Measurements from ENCODE around the gene PSMB11.
"Not testable (repeated sequence)": the region's sequence is repeated elsewhere in the genome, so short reads cannot be mapped to it uniquely, and the experiment has no call there.

The PSMB11 gene, protein sequence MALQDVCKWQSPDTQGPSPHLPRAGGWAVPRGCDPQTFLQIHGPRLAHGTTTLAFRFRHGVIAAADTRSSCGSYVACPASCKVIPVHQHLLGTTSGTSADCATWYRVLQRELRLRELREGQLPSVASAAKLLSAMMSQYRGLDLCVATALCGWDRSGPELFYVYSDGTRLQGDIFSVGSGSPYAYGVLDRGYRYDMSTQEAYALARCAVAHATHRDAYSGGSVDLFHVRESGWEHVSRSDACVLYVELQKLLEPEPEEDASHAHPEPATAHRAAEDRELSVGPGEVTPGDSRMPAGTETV

DNA sequence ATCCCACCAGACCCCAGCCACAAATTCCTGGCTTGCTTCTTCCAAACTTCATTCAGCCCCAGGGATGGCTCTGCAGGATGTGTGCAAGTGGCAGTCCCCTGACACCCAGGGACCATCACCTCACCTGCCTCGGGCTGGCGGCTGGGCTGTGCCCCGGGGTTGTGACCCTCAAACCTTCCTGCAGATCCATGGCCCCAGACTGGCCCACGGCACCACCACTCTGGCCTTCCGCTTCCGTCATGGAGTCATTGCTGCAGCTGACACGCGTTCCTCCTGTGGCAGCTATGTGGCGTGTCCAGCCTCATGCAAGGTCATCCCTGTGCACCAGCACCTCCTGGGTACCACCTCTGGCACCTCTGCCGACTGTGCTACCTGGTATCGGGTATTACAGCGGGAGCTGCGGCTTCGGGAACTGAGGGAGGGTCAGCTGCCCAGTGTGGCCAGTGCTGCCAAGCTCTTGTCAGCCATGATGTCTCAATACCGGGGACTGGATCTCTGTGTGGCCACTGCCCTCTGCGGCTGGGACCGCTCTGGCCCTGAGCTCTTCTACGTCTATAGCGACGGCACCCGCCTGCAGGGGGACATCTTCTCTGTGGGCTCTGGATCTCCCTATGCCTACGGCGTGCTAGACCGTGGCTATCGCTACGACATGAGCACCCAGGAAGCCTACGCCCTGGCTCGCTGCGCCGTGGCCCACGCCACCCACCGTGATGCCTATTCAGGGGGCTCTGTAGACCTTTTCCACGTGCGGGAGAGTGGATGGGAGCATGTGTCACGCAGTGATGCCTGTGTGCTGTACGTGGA is at the start of gene PSMB11:
TSS of gene PSMB11 (plus strand) at position 51 of the 804 bp plus-strand sequence. CDS start at position 65, 14 bp downstream.
- DNase-seq: no peak

DNA sequence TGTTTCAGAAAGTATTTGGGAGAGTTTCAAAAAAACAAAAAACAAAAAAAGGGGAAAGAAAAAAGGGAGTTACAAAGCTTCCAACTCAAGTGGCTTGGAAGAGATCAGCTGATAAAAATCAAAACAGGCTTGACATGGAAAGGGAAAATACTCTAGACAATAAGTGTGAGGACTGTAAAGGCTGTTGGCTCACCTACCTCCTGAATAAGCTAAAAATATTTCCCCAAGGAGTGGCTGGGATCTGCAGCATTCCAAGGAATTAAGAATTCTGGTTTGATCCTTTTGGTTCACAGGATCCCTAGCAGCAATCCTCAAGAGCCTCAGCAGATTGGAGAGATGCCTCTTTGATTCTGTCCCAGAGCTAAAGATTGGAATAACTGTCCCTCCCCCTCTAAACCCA is 48.5 kb upstream of the PSMB11 start:
- no peak for DNase-seq

DNA sequence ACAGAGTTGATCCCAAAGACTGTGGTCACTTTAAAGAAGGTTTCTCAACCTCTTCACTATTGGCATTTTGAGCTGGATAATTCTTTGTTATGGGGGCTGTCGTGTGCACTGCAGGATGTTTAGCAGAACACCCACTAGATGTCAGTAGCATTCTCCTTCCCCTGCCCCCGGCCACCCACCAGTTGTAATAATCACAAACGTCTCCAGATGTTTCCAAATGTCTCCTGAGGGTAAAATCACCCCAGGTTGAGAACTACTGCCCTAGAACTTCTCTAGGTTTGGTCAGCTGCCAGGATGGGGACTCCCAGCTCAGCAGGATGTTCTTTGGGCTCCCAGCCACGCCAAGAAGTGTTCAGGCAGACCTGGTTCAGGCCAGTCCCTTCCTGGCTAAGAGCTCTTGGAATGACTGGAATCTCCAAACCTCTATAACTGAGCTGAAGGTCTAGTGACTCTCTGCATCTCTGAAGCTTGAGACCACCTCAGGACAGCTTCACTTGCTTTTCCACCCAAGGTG is 47.2 kb upstream of the PSMB11 start:
- DNase-seq: peak; percentile 26

DNA sequence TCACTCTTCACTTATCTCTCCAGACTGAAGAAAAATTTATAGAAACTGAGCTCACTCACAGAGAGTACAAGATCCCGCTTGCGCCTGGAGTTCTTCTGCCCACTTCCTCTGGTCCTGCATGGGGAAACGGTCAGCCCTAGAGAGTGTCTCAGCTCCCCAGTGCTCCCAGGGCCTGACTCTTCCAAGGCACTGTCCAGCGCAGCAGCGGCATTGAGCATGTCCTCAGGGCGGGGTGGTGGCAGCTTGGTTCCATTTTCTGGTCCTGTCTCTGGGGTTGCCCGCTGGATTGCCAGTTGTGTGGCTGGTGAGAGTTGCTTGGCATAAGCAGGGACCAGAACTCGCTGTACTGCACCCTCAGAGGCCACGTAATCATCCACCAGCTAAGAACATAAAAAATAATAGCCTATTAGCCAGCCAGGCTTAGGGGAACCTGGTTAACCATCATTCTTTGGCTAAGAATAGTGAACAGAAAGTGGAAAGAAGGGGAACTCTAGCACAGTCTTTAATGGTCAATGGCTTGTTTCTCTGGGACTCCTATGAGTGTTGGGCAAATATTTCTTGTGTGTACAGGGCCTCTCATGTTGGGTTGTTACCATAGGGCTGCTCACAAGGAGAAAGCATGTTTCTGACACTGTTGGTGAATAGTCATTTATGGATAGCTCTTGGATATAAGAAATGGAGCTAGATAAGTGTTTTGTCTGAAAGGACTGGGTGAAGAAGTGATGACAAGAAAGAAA is 46.0 kb upstream of the PSMB11 start:
- DNase-seq: no peak

DNA sequence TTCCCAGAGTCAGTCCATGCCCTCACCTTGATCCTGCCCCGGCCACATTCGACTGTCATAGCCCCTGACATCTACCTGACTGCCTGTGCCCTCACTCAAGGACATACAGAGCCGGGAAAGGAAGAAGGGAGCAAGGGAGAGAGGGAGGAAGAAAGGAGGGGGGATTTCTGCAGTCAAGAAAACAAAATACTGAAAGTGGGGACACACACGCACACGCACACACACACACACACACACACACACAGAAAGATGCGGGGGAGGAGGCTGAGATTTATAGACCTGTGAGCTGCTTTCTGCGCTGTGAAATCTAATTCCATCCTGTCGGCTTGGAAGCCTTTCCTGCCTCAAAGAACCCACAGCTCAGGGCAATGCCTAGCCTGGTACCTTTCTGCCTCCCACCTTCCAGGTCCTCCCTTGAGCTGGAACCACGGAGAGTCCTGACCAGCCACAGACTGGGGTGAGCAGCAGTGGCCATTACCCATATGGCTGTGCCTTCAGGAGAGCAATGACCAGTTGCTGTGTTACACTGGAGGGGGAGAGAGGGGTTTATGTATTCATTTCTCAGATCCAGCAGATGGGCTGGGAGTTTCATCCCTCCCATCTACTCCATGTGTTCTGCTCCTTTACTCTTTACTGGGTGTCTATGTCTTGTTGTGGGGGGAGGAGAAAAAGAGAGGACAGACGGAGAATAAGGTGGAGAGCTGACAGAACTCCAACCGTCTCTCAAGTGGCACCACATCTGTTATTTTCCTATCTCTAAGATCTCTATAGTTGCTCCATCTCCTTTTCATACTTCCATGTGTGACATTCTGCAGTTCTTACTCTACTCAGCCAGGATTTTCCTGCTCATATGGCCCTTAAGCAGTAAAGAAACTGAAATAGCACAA is 45.0 kb upstream of the PSMB11 start:
- no peak for DNase-seq

DNA sequence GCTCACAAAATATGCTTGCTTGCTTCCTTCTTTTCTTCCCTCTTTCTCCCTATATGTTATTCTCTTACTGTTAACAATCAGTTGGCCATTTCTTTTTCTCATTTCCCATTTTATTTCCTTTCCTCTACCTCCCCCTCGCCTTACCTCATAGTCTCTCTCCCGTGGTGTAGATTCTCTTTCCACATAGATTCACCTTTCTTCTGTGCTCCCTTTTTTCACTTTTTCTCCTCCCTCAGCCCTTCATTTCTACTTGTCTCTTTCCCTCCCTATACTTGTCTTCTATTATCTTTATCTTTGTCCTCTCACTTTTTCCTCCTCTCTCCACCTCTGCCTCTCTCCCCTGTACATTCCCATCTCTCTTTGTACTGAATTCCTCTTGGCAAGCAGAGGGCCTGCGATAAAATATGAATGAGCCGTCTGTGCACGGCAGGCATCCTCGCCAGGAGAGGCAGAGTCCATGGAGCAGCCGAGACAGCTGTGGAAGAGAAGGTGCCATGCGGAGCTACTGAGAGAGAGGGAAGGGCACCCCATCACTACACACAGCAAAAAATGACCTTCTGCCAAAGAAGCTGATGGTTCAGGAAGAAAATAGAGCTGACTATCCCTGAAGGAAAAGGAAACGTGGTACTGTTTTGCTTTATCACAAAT is 44.2 kb upstream of the PSMB11 start:
- DNase-seq: no peak

DNA sequence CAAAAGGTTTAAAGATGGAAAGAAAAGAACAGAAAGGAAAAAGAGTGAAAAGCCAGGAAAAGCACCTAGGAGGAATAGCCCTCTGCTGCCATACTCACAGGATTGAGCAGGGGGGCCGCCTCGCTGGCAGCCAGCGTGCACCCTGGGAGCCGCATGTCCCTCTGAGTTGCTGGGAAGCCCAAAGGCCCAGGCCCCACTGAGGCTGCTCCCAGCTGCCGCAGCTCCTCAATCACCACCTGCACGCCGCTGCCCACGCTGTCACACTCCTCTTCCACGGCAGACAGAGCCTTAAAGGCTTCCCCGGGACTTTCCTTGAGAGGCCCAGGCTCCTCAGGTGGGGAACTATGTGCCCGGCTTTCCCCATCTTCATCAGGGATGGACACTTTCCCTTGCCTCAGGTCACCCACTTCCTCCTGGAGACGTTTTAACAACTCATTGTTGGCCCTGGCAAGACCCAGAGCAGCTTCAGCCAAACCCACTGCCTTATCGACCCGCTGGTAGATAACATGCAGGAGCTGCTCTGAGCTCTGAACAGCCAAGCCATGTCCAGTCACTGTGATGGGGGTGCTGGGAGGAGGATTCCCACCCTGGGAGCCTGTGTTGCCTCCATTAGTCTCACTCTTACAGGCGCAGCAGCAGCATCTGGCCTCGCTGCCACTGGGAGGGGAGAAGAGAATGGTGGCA is 43.5 kb upstream of the PSMB11 start:
- DNase-seq: no peak

DNA sequence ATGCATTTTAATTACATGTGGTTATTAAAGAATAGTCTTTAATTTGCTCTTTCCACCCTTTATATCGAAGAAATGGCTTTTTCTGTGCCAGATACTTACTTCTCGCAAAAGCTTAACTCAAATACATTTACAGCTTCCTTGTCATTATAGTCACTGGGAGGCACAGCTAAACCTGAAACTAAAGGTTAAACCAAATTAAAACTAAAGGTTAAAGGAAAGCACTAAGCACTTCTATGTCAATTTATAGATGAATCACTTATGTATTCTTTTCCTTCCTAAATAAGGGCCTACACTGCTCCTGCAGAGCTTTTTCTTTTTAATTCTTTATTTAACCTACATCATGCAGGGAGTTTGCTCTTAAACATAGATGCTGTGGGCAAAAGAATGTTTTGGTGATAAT is 41.2 kb upstream of the PSMB11 start:
- no peak for DNase-seq

DNA sequence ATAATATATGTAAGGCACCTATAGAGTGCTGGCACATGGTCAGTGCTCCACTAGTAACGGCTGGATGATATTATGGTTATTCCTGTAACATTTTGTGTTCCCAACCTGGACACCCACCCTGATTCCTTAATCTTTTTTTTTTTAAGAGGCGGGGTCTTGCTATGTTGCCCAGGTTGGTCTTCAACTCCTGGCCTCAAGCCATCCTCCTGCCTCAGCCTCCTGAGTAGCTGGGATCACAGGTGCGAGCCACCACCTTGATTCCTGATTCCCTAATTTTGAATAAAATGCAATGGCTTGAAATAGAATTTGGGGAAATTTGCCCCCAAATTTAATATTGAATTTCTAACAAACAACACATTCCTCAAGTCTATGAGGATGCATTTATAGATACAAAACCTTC is 39.4 kb upstream of the PSMB11 start:
- DNase-seq: no peak

DNA sequence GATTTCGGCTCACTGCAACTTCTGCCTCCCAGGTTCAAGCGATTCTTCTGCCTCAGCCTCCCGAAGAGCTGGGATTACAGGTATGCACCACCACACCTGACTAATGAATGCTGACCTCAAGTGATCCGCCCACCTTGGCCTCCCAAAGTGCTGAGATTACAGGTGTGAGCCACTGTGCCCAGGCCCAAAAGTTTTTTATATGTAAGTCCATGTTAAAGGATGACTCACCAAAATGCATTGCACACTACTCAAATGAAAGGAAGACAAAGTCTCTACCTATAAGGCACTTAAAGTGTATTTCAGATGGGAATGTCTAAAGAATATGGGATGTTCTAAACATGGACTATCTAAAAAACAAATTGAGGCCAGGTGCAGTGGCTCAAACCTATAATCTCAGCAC is 37.7 kb upstream of the PSMB11 start:
- not testable (repeated sequence) for DNase-seq

DNA sequence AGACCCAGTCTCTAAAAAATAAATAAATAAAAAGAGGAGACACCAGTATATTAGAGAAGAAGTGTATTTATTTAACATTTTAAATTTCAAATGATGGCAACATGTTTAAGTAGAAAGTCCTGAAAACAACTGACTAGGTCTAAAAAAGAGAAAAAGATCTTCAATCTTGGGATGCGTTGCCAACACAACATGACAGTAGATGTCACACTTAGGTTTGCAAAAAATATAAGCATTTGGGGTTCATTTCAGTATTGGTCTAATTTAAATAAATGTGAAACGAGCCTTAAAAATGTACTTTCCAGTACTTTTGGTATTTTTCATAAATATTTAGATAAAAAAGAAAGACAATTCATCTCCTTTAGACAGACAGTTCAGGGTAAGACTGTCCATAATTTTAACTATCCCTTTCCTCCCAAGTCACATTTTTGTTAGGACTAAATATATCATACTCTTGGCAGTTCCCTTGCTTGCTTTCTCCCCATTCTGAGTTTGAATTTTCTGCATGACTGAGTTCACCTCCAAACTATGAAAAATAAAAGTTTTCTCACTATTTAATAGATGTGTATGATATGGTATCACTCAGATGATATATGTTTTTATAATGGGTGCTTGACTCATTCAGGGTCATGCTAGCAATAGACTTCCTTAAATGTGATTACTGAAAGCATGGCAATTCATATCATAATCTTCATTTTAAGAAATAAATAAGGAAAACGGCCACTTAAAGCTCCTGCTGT is 36.4 kb upstream of the PSMB11 start:
- no peak for DNase-seq

DNA sequence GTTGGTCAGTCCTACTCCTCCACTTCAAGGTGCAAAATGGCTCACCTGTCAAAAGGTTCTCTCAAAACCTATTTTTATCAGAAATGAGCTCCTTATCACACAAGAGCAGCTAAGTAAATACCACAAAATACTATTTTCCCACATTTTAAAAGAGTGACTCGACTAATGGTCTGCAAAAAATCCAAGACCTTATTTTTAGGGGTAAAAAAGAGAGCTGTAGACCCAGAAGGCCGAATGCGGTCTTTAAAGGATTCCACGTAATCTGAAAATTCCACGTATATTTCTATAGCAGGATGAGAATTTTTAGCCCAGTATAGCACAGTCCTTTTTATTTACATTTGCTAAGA is 35.9 kb upstream of the PSMB11 start:
- DNase-seq: no peak

DNA sequence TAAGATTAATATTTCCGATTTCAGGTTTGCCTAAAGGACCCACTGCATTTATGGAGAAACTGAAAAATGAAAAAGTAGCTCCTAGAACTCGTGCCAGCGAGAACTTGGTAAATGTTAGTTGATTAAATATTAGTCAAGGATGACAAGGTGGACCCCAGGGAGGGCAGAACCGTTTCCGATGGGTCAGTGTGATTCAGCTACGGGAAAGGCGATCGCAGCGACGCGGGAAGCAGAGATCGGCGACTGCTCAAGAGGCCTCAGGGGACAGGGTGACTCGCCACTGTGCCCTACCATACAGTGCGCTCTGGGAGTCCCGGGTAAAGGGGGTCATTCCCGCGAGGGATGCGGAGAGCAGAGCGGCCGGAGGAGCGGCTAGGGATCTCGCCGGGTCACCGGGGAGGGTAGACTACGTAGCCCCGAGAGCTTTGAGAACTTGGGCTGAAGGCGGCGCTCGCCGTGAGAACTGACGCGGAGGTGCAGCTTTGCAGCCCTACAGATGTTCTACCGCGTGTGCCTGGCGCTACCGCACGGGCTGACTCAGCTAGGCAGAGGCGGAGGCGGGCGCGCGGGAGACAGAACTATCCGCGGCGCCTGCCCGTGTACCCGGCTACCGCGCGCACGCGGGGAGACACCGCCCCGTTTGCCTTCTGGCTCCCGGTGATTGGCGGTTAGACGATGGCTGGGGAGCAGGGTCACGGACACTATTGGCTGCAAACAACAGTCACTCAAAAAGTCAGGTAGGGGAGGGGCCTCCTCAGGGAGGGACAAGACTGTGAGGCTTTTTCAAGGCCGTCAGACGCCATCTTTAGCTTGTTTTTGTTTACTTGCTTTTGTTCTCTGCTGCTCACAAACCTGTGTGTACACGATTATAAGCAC is 35.2 kb upstream of the PSMB11 start:
- DNase-seq: peak; percentile 95

DNA sequence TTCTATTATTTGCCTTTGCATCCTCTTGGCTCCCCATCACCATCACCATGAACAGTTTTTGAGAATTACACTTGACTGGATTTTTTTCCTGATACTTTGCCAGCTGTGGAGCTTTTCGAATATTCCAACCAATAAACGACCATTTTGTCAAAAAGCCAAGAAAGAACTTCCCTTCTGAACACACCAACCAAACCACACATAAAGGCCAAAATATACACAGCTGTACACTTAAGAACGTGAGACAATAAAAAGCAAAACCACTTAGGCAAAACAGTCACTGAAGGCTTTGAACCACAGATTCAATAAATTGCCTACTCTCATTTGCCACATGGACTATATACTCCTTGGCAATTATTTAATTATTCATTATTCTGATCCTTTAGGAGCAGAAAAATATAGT is 33.2 kb upstream of the PSMB11 start:
- DNase-seq: no peak

DNA sequence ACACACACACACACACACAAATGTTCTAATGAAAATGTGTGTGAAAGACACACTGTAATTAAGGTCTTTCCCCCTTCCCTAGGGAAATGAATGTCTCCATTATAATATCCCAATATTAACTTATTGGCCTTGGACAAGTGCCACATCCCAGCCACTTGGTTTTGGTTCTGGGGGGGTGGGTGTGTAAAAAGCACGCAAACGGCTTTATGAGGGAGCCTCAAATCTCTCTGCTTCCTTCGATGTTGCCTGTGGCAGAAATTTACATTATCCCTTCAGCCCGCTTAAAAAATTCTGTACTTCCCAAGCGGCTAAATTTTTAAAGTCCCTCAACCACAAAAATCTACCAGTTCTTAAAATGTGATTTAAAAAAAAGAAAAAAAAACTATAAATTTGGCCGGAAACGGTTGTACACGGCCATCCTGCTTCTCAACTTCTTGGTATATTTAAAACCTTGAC is 32.5 kb upstream of the PSMB11 start:
- DNase-seq: no peak

DNA sequence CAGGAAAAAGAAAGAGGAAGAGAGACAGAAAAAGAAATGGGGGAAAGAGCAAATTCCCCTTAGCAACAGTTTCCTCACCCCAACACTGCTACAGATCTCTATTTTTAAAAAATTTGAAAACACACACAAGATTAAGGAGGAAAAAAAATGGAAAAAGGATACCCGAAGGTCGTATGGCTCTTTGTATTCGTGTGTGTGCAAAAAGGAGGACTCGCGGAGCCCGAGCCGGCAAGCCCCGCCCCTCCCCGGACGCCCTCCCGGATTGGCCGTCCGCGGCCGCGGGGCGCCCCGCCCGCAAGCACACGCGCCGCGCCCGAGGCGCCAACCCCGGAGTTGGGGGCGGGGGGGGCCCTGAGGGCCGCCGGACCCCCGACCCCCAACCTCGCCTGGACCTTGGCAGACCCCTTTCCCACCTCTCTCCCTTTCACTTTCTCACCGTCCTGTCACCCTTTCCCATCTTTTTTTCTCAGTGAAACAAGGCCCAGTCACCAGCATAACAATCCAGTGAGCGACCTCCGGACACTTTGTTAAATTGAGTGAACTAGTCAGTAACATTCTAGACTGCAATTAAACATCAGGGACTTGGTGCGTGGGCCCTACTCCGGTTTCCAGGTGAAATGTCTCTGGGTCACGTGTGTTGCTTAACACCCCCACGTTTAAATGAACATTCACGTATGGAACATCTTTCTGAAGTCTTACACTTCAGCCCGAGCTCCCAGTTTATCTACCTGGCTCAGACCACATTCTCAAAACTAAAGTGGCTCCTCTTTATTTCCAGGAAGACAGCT is 31.9 kb upstream of the PSMB11 start, which contains the start of gene C14orf93:
TSS of gene C14orf93 (minus strand) at position 205 of the 788 bp plus-strand sequence. CDS start 11,120 bp downstream, outside the sequence.
- DNase-seq: peak; percentile 76

DNA sequence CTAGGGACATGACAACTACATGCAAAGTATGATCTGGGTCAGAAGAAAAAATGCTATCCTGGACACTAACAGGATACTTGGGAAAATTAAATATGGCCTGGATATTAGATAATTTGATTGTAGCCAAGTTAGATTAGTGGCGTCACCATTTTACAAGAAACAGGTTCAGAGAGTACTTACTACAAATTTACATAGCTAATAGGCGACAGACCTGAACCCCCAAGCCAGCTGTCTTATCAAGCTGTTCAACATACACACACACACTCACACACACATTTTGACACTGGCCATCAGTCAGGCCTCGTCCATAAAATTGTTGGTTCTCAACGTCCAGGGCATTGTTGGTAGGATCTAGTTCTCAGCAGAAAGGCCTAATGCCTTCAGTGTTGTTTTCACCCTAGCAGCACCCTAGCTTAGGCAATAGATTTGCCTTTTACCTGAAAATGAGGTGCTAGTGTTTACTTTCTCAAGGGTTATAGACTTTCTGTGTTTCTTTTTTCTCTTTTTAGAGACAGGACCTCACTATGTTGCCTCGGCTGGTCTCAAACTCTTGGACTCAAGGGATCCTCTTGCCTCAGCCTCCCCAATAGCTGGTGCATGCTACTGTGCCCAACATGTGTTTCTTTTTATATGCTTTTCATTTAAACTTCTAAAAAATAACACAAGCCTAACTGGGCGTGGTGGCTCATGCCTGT is 28.8 kb upstream of the PSMB11 start:
- no peak for DNase-seq

DNA sequence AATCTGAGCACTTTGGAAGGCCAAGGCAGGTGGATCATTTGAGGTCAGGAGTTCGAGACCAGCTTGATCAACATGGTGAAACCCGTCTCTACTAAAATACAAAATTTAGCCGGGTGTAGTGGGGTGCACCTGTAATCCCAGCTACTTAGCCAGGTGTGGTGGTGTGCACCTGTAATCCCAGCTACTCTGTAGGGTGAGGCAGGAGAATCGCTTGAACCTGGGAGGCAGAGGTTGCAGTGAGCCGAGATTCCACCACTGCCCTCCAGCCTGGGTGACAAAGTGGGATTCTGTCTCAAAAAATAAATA is 28.3 kb upstream of the PSMB11 start:
- DNase-seq: not testable (repeated sequence)

Measured in activated CD4-positive, alpha-beta T cell treated with anti-CD3 and anti-CD28 coated beads, Interleukin-2, amount 50 U/mL, for 1 hour (primary cell).